ENCODE measurements around the gene ARID5B.

DNA sequence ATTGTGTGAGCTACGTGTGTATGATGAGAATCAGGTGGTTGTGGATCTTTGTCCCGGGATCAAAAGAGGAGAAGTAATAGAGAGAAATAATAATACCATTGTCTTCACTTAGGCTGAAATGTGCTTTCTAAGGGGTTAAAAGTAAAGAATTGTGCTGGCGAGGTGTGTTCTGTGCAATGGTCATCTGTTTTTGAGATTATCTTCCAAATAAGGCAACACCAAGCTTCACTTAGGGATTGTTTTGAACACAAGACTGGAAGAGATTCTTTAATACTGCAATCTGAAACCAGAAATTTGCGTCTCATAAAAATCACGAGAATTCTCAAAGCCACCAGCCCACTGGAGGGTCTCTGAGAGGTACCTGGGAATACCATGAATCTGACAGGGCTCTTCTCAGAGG is 84.2 kb downstream of the ARID5B start:
- TF ChIP-seq YY1 (IDR thresholded peaks at IDR 0.05; ENCODE audit: insufficient read depth, insufficient read length): no peak
- TF ChIP-seq ZNF274 (IDR thresholded peaks at IDR 0.05; ENCODE audit: low read depth, low read length): no peak

Data from NT2/D1 (cell line).